HG02763 (cell line): Measurements from ENCODE around the gene STARD13.

Experiments used
- ATAC-seq: cut with Tn5 transposase; IDR thresholded peaks from one replicate; pipeline ENCODE4 v1.9.1; 2021; ENCODE audit warnings: mild to moderate bottlenecking, moderate library complexity; ENCODE audit not compliant: unreplicated experiment

Gene STARD13, protein sequence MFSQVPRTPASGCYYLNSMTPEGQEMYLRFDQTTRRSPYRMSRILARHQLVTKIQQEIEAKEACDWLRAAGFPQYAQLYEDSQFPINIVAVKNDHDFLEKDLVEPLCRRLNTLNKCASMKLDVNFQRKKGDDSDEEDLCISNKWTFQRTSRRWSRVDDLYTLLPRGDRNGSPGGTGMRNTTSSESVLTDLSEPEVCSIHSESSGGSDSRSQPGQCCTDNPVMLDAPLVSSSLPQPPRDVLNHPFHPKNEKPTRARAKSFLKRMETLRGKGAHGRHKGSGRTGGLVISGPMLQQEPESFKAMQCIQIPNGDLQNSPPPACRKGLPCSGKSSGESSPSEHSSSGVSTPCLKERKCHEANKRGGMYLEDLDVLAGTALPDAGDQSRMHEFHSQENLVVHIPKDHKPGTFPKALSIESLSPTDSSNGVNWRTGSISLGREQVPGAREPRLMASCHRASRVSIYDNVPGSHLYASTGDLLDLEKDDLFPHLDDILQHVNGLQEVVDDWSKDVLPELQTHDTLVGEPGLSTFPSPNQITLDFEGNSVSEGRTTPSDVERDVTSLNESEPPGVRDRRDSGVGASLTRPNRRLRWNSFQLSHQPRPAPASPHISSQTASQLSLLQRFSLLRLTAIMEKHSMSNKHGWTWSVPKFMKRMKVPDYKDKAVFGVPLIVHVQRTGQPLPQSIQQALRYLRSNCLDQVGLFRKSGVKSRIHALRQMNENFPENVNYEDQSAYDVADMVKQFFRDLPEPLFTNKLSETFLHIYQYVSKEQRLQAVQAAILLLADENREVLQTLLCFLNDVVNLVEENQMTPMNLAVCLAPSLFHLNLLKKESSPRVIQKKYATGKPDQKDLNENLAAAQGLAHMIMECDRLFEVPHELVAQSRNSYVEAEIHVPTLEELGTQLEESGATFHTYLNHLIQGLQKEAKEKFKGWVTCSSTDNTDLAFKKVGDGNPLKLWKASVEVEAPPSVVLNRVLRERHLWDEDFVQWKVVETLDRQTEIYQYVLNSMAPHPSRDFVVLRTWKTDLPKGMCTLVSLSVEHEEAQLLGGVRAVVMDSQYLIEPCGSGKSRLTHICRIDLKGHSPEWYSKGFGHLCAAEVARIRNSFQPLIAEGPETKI

DNA sequence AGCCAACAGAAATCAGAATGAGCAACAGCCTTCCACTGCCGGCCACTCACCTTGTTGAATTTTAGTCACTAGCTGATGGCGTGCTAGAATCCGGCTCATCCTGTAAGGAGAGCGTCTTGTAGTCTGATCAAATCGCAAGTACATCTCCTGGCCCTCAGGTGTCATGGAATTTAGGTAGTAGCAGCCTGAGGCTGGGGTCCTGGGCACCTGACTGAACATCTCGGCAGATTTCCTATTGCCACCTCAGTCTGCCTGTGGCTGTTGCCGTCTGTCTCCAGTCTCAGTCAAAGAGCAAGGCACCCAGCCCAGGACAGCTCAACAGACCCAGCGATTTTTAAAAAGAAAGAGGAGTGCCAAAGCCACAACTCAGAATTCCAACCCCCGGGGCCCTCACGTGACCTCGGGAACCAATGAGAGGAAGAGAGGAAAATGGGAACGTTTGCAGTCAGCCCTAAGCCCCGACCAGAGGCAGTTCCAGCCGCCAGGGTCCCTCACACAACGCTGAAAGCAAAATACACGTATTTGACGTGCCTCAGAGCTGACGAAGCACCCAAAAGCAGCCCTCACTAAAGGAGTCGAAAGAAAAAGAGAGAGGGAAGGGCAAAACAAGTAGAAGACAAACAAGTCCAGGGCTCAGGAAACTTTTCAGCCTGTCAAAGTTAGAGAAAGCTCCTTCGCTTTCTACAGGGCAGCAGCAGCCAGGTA is at the start of gene STARD13:
TSS of gene STARD13 (minus strand) at position 336 of the 705 bp plus-strand sequence. CDS start at position 219, 117 bp downstream.
- ATAC-seq: peak; percentile 71

DNA sequence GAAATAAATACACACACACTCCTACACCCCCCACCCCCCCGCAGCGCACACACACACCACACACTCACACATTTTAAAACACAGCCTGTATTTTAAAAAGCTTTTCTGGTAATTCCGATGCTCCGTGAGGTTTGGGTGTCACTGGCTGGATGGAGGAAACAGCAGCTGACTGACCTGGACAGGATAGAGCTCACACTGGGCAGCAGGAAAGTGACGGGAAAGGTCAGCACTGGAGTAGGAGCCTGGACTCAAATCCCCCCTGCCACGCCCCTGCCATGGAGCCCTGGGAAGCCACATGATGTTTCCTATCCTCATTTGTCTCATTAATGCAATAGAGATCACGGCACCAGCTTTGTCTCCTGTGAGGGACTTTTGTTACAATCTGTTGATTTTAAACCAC is 49.3 kb upstream of the STARD13 start:
- ATAC-seq: no peak

DNA sequence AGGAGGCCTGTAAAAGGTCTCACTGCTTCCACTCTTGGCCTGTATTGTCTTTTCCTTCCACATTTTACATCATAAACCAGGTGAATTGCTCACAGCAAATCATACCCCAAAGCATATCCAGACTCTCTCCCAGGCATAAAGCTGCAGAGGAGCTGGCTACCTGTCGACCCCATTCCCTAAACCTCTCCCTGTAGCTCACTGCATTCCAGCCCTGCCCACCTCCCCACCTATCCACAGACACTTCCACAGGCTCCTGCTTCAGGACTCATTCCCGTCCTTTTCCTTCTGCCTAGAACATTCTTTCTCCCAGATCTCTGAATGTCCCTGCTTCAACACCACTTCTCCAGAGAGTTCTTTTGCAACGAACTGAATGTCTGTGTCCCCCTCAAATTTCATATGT is 46.4 kb upstream of the STARD13 start:
- ATAC-seq: no peak

DNA sequence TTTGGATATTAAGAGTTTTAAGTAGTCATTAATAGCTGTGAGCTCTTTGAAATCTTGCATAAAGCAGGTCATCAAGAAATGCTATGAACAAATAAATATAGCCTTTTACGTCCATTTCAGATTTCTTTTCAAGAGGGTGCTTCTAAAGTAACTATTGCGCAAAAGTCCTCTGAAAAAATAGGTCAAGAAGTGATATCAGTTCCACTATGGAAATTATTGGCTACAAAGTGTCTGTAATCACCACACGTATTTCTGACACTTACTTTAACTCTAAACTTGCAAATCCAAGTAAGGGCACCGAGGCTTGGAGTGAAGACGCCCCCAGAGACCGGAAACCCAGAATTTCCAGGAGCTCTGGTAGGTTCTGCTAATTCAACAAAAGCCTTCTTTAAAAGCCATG is 44.9 kb upstream of the STARD13 start:
- ATAC-seq: no peak

DNA sequence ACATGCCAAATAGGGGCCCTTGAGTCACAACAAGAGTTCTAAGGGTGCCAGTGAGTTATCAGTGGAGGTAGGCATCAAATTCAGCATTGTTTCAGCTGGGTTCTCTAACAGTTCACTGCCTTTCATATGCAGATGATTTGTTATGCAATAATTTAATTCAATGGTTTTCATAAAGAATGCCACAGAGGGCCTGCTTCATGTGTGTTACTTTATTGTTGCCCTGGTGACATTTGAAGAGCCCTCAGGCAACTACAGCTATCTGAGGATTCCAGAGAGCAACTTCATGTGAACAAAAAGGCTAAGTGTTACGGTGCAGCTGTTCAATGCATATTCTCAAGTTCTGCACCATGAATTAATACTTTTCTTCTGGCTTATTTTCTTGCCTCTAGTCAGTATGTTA is 43.1 kb upstream of the STARD13 start:
- ATAC-seq: no peak

DNA sequence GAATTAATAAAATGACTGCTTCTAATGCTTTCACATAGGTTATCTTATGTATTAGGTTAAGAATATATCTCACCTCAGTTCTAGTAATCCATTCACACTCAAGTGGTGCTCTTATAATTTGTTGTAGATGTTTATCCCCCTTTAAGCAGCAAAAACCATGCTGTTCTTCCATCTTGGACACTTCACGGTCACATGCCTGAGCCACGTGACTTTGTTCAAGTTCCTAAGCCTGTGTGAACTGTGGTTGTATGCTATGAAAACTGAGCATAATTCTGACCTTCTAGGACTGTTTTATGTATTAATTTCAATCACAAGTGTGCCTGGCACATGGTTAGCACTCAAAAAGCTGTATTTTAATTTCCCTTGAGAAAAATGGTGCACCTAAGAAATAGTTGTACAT is 41.2 kb upstream of the STARD13 start:
- no peak for ATAC-seq

DNA sequence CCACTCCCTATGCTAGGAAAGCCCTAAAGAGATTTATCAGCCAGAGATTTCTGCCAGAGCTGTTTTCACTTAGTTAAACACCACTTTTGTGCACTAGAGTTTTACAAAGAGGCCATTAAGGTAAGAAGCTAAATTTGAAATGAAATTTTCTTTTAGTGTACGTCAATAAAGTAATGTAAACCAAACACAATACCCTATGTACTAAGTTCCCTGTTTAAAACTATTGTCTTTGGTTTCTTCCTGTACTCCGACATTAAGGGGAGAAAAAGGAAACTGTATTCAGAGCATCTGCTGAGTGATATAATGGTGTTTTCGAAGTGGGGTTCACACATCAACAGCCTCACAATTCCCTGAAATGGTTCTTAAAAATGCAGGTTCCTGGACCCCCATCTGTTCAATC is 40.7 kb upstream of the STARD13 start:
- no peak for ATAC-seq

DNA sequence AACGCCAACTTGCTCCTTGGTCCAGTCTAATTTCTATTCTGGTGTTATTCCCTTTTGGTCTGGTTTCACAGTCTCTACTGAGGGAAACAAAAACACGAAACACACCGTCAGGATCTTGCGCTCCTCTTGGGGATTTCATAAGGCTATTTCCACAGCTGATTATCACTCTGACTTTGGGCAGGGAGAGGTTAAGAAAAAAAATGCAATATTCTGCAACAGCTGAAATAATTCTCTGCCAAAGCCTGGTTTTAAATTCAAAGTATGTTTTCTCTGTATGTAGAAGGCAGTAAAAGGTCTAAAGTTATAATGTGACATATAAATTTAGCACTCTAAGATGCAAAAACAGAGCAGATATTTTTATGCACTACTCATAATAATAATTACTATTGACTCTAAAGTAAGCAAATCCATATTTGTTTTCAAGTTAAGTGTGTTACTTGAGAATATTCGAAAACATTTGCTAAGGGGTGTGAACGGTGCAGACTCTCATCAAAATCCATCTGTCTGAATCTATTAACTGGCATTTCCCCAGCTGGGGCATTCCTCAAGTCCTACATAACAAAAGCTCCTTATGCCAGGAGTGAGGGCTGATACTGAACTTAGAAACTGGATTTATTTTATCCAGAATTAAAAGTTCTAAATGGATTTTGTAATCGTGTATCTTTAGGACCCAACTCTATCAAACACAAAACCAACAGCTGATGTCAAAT is 38.4 kb upstream of the STARD13 start:
- ATAC-seq: no peak

DNA sequence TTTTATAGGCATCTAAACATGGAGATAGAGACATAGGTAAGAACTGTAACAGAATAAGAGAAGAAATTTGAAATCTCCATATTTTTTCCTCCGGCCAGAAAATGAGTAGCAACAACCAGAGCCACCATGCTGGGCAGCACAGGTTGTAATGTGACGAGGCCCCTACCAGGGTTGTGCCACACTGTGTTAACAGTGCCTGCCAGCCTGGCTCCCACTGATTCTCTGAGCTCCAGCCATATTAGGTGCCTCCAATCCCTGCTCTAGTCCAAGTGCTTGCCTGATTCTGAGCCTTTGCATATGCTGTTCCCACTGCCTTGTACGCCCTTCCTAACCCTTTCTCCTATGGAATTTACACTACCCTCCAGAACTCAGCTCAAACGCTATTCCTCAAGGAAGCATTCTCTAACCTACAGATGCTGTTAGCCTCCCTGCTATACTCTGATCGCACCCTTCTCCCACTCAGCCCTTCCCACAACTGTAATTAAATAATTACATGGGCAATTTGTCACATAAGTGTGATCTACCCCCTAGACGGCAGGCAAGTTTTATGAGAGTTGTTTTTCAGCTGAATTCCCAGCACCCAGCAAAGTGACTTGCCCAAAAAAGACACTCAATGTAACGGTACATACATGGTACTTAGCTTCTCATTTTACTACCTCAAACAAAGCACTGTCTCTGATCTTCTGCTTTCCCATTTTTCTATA is 37.6 kb upstream of the STARD13 start:
- no peak for ATAC-seq

DNA sequence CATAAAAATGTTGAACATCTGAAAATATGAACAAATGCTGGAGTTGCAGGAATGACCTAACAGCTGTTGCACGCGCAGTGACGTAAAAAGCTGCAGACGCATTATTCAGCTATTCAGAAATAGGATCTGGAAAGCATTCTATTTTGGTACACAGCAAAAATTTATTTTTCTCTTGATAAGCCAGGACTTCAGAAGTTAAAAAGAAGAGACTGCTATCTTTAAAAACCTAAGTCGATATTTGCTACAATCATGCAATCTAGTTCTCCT is 36.9 kb upstream of the STARD13 start:
- ATAC-seq: no peak

DNA sequence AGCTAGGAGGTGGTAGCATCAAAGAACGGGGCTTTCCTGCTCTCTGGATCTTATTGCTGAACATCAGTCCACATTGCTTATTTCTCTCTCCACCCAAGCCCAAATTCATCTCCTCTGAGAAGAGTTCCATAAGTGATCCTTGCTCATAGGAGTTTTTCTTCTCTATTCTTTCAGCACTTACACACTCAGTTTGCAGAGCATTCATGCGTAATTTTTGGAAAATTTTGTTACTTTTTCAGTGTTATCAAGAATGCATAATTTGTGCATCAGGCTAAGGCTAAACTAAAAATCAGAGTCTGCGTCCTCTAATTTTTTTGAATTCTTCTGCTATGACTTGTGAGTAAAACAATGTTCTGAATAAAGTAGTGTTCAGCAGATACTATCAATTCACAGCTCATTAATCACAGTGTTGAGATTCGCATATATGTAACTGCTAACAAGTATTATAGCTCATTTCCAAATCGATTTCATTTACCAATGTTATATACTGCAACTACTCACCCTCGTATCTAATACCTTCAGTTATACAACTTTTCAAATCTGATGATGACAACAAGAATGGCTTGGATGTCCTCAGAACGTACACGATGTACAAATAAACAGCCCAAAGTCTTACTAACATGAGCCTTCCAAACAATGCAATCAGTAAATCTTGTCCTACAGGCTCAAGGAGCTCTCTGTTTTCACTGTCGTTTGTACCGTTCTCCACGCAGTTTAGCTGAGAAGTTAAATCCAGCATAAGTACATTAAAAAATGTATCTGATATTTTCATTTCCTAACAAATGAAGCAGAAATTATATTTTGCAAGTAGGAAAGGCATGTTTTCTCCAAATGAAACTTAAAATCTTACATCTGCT is 36.4 kb upstream of the STARD13 start:
- ATAC-seq: no peak

DNA sequence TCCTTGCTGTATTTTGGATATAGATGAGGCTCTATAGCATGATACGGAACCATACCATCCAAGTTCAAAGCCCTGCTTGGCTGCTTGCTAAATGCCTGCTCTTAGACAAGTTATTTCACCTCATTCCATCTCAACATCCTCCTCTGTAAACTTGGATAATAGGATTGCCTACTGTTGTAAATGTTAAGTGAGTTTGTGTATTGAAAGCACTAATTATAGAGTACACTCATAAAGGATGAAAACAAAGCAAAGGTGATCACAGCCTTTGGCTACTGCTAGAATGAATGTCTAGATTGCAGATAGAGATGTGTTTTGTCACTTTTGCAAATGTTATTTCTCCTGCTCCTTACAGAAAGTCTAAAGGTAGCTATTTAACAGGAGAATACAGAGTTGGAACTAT is 34.3 kb upstream of the STARD13 start:
- ATAC-seq: no peak

DNA sequence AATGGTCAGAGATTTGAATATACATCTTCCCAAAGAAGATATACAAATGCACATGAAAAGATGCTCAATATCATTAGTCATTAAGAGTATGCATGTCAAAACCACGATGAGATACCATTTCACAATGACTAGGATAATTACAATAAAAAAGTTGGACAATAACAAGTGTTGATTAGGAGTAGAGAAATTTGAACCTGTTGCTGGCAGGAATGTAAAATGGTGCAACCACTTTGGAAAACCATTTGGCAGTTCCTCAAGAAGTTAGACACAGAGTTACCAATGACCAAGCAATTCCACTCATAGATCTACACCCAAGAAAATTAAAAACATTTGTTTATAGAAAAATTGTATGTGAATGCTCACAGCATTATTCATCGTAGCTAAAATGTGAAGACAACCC is 33.2 kb upstream of the STARD13 start:
- no peak for ATAC-seq

DNA sequence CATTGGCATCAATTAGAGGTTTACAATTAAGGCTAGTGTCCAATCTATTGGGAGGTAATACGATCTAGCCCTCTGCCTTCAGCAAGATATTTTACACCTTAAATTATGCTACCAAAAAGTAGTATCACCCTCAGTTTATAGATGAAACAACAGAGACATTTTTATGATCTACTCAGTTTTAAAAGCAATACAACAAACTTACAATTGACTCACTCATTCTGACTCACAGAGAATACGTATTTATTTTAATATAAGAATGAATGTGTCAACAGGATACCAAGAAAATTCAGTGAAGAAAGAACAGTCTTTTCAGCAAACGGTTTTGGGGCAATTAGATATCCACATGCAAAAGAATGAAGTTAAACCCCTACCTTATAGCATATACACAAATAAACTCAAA is 32.5 kb upstream of the STARD13 start:
- ATAC-seq: no peak

DNA sequence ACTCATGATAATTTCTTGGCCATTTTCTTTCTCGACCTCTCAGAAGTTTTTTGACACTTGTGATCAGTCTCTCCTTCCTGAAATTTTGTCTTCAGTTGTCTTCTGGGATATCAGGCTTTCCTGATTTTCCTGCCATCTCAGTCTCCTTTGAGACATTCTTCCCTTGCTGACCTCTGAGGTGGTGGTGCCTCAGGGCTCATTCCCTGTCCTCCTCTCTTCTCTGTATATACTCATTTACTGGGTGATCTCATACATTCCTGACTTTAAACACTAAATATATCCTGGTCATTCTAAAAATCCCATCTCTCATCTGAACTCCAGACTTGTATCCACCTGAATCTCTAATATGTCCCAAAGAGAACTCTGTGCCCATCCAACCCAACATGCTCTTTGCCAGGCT is 31.3 kb upstream of the STARD13 start:
- no peak for ATAC-seq

DNA sequence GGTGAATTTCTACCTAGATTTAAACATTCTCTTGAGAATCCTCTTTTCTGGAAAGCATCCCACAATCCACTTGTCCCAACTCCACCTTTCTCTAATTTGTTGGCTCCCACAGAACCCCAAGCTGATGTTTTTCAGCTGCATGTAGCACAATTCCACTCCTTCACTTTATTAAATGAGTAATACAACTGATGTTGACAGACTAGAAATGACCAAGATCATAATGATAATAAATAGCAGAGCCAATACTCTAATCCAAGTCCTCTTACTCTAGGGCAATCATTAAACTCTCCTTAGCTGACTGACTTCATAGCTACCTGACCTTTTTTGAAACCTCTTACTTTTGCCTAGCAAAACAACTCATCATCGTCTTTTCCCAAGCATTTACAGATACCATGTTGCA is 27.9 kb upstream of the STARD13 start:
- no peak for ATAC-seq

DNA sequence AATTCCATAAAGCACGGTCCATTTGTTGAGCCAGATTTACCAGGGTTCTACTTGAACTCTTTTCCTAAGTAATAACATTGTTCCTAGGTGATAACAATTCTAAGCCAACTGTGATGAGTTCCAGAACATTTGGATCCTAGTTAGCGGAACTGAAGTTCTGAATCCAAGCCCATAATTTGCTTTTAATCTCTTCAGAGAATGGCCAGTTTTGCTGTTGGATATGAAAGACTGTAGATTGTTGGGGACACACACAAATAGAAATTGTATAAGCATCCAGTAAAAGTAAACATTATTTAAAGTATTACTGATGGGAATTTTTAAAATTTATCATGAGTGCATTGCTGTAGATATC is 27.3 kb upstream of the STARD13 start:
- no peak for ATAC-seq

DNA sequence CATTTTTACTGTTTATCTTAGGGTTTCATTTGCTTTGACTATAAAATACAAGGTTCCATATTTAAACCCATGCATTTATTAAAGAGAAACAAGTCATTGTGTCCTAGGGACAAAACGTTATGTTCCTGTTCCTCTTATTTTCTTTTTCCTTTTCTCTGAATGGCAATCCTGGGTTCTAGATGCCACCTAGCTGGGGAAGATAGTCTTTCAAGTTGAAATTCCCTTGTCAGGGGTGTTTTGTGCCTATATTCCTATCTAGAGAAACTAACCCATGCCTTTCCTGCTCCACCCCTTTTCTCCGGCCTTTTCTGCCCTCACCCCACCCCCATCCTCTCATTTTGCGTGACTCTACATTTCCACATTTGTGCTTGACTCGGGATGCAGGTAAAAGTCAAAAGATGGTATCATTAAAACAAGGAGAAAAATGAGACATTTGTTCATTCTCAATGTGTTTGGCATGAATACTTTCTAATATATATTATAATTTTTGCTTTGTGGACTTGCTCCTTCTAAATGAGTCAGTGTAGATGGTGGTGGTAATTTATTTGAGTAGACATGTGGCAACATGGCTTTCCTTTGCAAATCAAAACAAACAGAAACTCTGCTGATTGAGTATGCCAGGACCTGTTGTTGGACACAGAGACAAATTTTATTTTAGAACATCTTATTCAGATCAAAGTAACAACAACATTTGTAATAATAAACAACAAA is 26.8 kb upstream of the STARD13 start:
- no peak for ATAC-seq

DNA sequence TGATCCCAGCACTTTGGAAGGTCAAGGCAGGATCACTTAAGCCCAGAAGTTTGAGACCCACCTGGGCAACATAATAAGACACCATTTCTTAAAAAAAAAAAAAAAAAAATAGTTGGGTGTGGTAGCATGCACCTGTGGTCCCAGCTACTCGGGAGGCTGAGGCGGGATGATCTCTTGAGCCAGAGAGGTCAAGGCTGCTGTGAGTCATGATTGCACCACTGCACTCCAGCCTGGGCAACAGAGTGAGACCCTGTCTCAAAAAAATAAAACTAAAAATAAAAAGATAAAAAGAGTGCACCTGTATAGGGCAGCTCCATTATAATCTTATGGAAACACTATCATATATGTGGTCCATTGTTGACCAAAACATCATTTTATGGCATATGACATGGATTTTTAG is 25.5 kb upstream of the STARD13 start:
- ATAC-seq: no peak
